ENCODE measurements around the gene YWHAE. TPM values are rescaled to one million over a fixed set of nuclear protein-coding genes. Genes with fewer than 3 reads are reported as not detected.
"Not testable (repeated sequence)": the region's sequence is repeated elsewhere in the genome, so short reads cannot be mapped to it uniquely, and the experiment has no call there.

YWHAE gene
- total and polyA plus RNA-seq, 9 of the 15 experiments (the other 6 are each of a cell fraction or from before 2014, with no cell fraction given) = 184 to 727 (median 448) TPM

DNA sequence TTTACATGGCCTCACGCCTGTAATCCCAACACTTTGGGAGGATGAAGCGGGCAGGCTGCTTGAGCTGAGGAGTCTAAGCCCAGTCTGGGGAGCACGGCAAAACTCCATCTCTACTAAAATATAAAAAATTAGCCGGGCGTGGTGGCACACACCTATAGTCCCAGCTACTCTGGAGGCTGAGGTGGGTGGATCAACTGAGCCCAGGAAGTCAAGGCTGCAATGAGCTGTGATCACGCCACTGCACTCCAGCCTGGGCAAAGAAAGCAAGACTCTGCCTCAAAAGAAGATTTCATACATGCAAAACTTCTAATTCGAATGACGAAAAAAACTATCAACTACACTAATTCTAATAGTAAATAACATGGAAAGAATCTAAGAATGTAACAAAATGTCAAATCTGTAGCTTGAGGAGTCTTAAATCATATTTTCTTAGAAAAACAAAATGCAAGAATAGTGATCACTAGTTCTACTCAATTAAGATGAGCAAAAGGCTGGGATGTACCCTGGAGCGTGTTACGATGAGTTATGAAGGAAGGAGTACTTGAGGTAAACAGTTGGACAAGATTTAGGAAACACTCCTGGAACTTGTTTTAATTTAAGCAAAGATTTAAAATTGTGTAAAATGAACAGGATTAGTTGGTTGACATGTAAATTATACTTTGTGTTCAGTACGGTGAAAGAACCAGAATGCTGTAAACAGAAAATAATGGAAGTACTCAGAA, 20.7 kb downstream of the YWHAE start:
- Histone ChIP-seq H3K9me3 (replicated peaks; ENCODE audit: control insufficient read depth, insufficient read depth, low read depth, low read length) (no peaks in the 10 kb centered on the region), H3K36me3 (ENCODE audit: control insufficient read depth, insufficient read depth, low read length) (peaks cover 58% of the 10 kb centered on the region; the same call in 2 of the 3 replicates), H3K27me3 (ENCODE audit: control insufficient read depth in 2 of 2, insufficient read depth in 2 of 2, low read length in 2 of 2) (no peaks in the 10 kb centered on the region), H3K9me1 (ENCODE audit: control insufficient read depth, insufficient read depth, low read length) (no peaks in the 10 kb centered on the region), H4K20me1 (replicated peaks; ENCODE audit: control insufficient read depth, insufficient read depth, low read length) (peaks cover 58% of the 10 kb centered on the region), H3K4me2 (ENCODE audit: insufficient read depth, low read length) (no peak overlapping the region), H2AFZ (ENCODE audit: low read depth, low read length) (no peak overlapping the region), H3K4me1 (replicated peaks in 1 of 2; ENCODE audit: control insufficient read depth in 2 of 2, insufficient read depth in 2 of 2, low read length in 2 of 2) (no peaks in the 10 kb centered on the region; a peak in 3 of 5 replicates), H3K4me3 (no peak overlapping the region), H3K9ac (ENCODE audit: insufficient read depth in 1 of 2, low read depth in 2 of 2, low read length in 2 of 2) (no peak overlapping the region), H3K27ac (ENCODE audit: extremely low read depth, low read depth, low read length) (no peak overlapping the region), H3K79me2 (ENCODE audit: control insufficient read depth, insufficient read depth, low read length) (peaks cover 98% of the 10 kb centered on the region)
- 91% methylated on average over 10 of the region's 11 CpGs for WGBS (ENCODE audit: insufficient coverage, low coverage, missing lambda C conversion rate)
- CTCF ChIA-PET (ENCODE audit: low intra/inter-chr PET ratio) = no interaction called here
- intact Hi-C loops (cut with micrococcal nuclease) (no loop called here), in situ Hi-C loops (cut with MboI) (no loop called here)
- BruUV-seq (replicated peaks) = no TSS peak
- ATAC-seq = no peak
- no peak for DNase-seq (ENCODE audit: extremely low read depth in 1 of 4, low spot score in 3 of 4)
- no peak for TF ChIP-seq RFX7 (CRISPR knock-in tag; IDR thresholded peaks at IDR 0.05)
- TF ChIP-seq KAT2B (IDR thresholded peaks at IDR 0.05; ENCODE audit: low read depth, low read length) = no peak
- TF ChIP-seq ZNF124 (CRISPR knock-in tag; IDR thresholded peaks at IDR 0.05) = no peak
- TF ChIP-seq, protein P1, sequence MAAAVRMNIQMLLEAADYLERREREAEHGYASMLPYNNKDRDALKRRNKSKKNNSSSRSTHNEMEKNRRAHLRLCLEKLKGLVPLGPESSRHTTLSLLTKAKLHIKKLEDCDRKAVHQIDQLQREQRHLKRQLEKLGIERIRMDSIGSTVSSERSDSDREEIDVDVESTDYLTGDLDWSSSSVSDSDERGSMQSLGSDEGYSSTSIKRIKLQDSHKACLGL (CRISPR knock-in tag; IDR thresholded peaks at IDR 0.05; ENCODE audit: borderline replicate concordance, poor library complexity, severe bottlenecking) = no peak
- TF ChIP-seq POLR2AphosphoS5 (IDR thresholded peaks at IDR 0.05; ENCODE audit: control insufficient read depth, insufficient read depth, low read depth, low read length) = no peak
- no peak for TF ChIP-seq PHTF2 (CRISPR knock-in tag; IDR thresholded peaks at IDR 0.05)
- TF ChIP-seq ZNF324 (CRISPR knock-in tag; IDR thresholded peaks at IDR 0.05) = no peak
- TF ChIP-seq, protein P2, sequence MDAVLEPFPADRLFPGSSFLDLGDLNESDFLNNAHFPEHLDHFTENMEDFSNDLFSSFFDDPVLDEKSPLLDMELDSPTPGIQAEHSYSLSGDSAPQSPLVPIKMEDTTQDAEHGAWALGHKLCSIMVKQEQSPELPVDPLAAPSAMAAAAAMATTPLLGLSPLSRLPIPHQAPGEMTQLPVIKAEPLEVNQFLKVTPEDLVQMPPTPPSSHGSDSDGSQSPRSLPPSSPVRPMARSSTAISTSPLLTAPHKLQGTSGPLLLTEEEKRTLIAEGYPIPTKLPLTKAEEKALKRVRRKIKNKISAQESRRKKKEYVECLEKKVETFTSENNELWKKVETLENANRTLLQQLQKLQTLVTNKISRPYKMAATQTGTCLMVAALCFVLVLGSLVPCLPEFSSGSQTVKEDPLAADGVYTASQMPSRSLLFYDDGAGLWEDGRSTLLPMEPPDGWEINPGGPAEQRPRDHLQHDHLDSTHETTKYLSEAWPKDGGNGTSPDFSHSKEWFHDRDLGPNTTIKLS (IDR thresholded peaks at IDR 0.05; ENCODE audit: borderline replicate concordance, low read depth) = no peak
- no peak for TF ChIP-seq ZNF445 (CRISPR knock-in tag; IDR thresholded peaks at IDR 0.05; ENCODE audit: low read depth)
- TF ChIP-seq ZSCAN32 (CRISPR knock-in tag; IDR thresholded peaks at IDR 0.05) = no peak
- TF ChIP-seq, protein P3, sequence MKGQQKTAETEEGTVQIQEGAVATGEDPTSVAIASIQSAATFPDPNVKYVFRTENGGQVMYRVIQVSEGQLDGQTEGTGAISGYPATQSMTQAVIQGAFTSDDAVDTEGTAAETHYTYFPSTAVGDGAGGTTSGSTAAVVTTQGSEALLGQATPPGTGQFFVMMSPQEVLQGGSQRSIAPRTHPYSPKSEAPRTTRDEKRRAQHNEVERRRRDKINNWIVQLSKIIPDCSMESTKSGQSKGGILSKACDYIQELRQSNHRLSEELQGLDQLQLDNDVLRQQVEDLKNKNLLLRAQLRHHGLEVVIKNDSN (CRISPR knock-in tag; IDR thresholded peaks at IDR 0.05) = no peak
- FAIRE-seq = no peak
- POLR2A ChIA-PET = interaction anchor here (0.7 to 2.6 kb wide), 3 partner anchors 8 to 17 kb away, joined by 3 to 8 read pairs (median 6); no protein-coding TSS in a partner anchor

DNA sequence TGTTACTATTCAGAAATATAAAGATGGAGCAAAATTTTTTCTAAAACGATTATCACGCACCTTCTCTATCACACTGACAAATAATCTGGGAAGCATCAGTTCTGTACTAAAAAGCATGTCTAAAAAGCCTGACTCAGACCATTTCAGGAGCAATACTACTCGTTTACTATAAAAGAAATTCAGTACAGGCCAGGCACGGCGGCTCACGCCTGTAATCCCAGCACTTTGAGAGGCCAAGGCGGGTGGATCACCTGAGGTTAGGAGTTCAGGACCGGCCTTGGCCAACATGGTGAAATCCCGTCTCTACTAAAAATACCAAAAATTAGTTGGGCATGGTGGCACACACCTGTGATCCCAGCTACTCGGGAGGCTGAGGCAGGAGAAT, 21.6 kb downstream of the YWHAE start:
- intact Hi-C loops (cut with micrococcal nuclease); BruUV-seq (replicated peaks); in situ Hi-C loops (cut with MboI); H3K9me1 ChIP-seq (ENCODE audit: control insufficient read depth, insufficient read depth, low read length); FAIRE-seq; DNase-seq (ENCODE audit: extremely low read depth in 1 of 4, low spot score in 3 of 4); H2AFZ ChIP-seq (ENCODE audit: low read depth, low read length); H3K4me3 ChIP-seq; H3K27me3 ChIP-seq (ENCODE audit: control insufficient read depth in 2 of 2, insufficient read depth in 2 of 2, low read length in 2 of 2); H3K27ac ChIP-seq (ENCODE audit: extremely low read depth, low read depth, low read length); H3K9me3 ChIP-seq (replicated peaks; ENCODE audit: control insufficient read depth, insufficient read depth, low read depth, low read length); H3K9ac ChIP-seq (ENCODE audit: insufficient read depth in 1 of 2, low read depth in 2 of 2, low read length in 2 of 2); H3K4me1 ChIP-seq (replicated peaks in 1 of 2; ENCODE audit: control insufficient read depth in 2 of 2, insufficient read depth in 2 of 2, low read length in 2 of 2); CTCF ChIA-PET (ENCODE audit: low intra/inter-chr PET ratio); ATAC-seq; H3K4me2 ChIP-seq (ENCODE audit: insufficient read depth, low read length): not testable (repeated sequence)
- Histone ChIP-seq H3K79me2 (ENCODE audit: control insufficient read depth, insufficient read depth, low read length) (peaks cover 98% of the 10 kb centered on the region), H4K20me1 (replicated peaks; ENCODE audit: control insufficient read depth, insufficient read depth, low read length) (peaks cover 67% of the 10 kb centered on the region), H3K36me3 (ENCODE audit: control insufficient read depth, insufficient read depth, low read length) (peaks cover 63% of the 10 kb centered on the region)
- 79% methylated on average over 8 of the region's 10 CpGs for WGBS (ENCODE audit: insufficient coverage, low coverage, missing lambda C conversion rate)
- POLR2A ChIA-PET = interaction anchor here (1.5 kb wide), 1 partner anchor 8 kb away, joined by 9 read pairs; no protein-coding TSS in a partner anchor

All from K562 (cell line).